DOHH2 (cell line): ENCODE data around the gene YES1.

Experiments used
- H3F3A ChIP-seq: fragments of 200-600 bp; sonication (generic), shearing (Covaris generic); 2 replicates; pipeline ENCODE4 v1.6.0; 2016; ENCODE audit warnings: antibody characterized with exemption, mild to moderate bottlenecking; ENCODE audit not compliant: control insufficient read depth, insufficient read depth
- H3K27ac ChIP-seq: fragments of 200-600 bp; sonication (generic); 2 replicates; pipeline ENCODE4 v1.5.1; 2014; ENCODE audit warnings: low read depth, mild to moderate bottlenecking, low read length, moderate library complexity
- H3K27me3 ChIP-seq: fragments of 200-600 bp; sonication (generic); 2 replicates; pipeline ENCODE4 v1.6.1; 2014; ENCODE audit warnings: mild to moderate bottlenecking, low read length, mixed read lengths; ENCODE audit not compliant: control insufficient read depth
- H3K36me3 ChIP-seq: fragments of 200-600 bp; sonication (generic); 2 replicates; pipeline ENCODE4 v1.6.1; 2014; ENCODE audit warnings: mild to moderate bottlenecking, low read length, moderate library complexity, mixed read lengths; ENCODE audit not compliant: control insufficient read depth
- H3K4me1 ChIP-seq: fragments of 200-600 bp; sonication (generic); 2 replicates; pipeline ENCODE4 v1.6.1; 2014; ENCODE audit warnings: mild to moderate bottlenecking, low read length, mixed read lengths; ENCODE audit not compliant: control insufficient read depth
- H3K4me2 ChIP-seq: fragments of 200-600 bp; sonication (generic); 2 replicates; pipeline ENCODE4 v1.6.0; 2014; ENCODE audit warnings: mild to moderate bottlenecking, low read length, moderate library complexity
- H3K4me3 ChIP-seq: fragments of 200-600 bp; sonication (generic); 2 replicates; pipeline ENCODE4 v1.5.1; 2014; ENCODE audit warnings: mild to moderate bottlenecking, low read length, mixed read lengths
- H3K79me2 ChIP-seq: fragments of 200-600 bp; sonication (generic); 2 replicates; pipeline ENCODE4 v1.6.1; 2014; ENCODE audit warnings: mild to moderate bottlenecking, low read length, mixed read lengths; ENCODE audit not compliant: control insufficient read depth
- H3K9me2 ChIP-seq: fragments of 200-600 bp; sonication (generic); replicated peaks from 2 replicates; pipeline ENCODE4 v1.6.1; 2014; ENCODE audit warnings: mild to moderate bottlenecking, low read length, mixed read lengths; ENCODE audit not compliant: control insufficient read depth
- H3K9me3 ChIP-seq: fragments of 200-600 bp; sonication (generic); 2 replicates; pipeline ENCODE4 v1.6.1; 2014; ENCODE audit warnings: antibody characterized with exemption, low read length, mixed read lengths; ENCODE audit not compliant: control insufficient read depth, insufficient read depth
- H4K20me1 ChIP-seq: fragments of 200-600 bp; sonication (generic); 2 replicates; pipeline ENCODE4 v1.6.0; 2014; ENCODE audit warnings: low read depth, mild to moderate bottlenecking, antibody characterized with exemption, low read length, moderate library complexity; ENCODE audit not compliant: control insufficient read depth, insufficient read depth
- CTCF ChIP-seq: fragments of 200-600 bp; sonication (generic); IDR thresholded peaks from one replicate; pipeline ENCODE4 v1.5.1; 2014; ENCODE audit warnings: antibody characterized with exemption, mild to moderate bottlenecking, low read depth, low read length; ENCODE audit not compliant: poor library complexity, severe bottlenecking
- EZH2phosphoT487 ChIP-seq: fragments of 200-600 bp; sonication (generic); IDR thresholded peaks from 2 replicates; pipeline ENCODE4 v1.6.1; 2017; ENCODE audit warnings: borderline replicate concordance, mild to moderate bottlenecking, antibody characterized with exemption, low read length, moderate library complexity, mixed read lengths

The YES1 gene

GRCh38 chr18:805755-806110 lies 6.3 kb downstream of the YES1 start:
- Histone ChIP-seq H3F3A (no peaks in the 10 kb centered on the region), H3K4me1 (no peaks in the 10 kb centered on the region), H3K27ac (no peak overlapping the region), H3K27me3 (peaks cover 13% of the 10 kb centered on the region; the same call in 1 of the 2 replicates), H3K79me2 (no peaks in the 10 kb centered on the region), H3K4me2 (no peak overlapping the region), H3K36me3 (no peaks in the 10 kb centered on the region), H3K4me3 (no peak overlapping the region), H4K20me1 (no peaks in the 10 kb centered on the region), H3K9me2 (no peaks in the 10 kb centered on the region), H3K9me3 (no peaks in the 10 kb centered on the region)
- TF ChIP-seq CTCF (no peak), EZH2phosphoT487 (no peak)

DNA sequence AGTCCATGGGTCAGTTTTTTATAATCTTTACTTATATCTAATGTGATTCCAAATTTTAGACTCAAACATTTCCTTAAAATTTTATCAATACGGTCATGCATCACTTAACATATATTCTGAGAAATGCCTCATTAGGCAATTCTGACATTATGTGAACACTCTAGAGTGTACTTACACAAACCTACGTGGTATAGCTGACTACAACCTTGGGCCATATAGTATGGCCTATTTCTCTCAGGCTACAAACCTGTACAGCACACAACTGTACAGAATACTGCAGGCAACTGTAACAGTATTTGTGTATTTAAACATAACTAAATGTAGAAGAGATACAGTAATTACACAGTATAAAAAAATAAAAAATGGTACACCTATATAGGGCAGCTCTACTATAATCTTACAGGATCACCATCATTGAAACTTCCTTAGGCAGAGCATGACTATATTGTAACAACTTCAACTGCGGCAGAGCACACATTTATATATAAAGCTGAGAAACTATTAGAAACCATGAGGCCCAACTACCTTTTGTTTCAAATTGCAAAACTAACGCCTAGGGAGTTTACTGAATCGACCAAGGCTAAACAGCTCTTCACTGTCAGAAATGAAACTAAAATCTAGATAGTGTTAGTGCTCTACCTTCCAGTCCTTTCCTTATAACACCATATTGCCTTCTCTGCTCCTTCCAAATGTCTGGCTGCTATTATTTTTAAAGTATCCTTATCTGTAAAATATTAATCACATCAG lies 6.9 kb downstream of the YES1 start:
- no peaks in the 10 kb centered on the region for H3F3A ChIP-seq
- H4K20me1 ChIP-seq, result no peaks in the 10 kb centered on the region
- H3K4me3 ChIP-seq, result no peak overlapping the region
- no peaks in the 10 kb centered on the region for H3K9me2 ChIP-seq
- peaks cover 13% of the 10 kb centered on the region; the same call in 1 of the 2 replicates for H3K27me3 ChIP-seq
- no peaks in the 10 kb centered on the region for H3K9me3 ChIP-seq
- H3K27ac ChIP-seq, result no peak overlapping the region
- H3K79me2 ChIP-seq, result no peaks in the 10 kb centered on the region
- TF ChIP-seq CTCF (no peak), EZH2phosphoT487 (no peak)
- no peaks in the 10 kb centered on the region for H3K36me3 ChIP-seq
- H3K4me2 ChIP-seq, result no peak overlapping the region
- no peaks in the 10 kb centered on the region for H3K4me1 ChIP-seq

GRCh38 chr18:801137-801536 lies 10.9 kb downstream of the YES1 start:
- H3K79me2 ChIP-seq, result no peaks in the 10 kb centered on the region
- no peak overlapping the region for H3K4me3 ChIP-seq
- no peaks in the 10 kb centered on the region for H3F3A ChIP-seq
- no peak overlapping the region for H3K27ac ChIP-seq
- no peaks in the 10 kb centered on the region for H3K4me1 ChIP-seq
- H3K9me3 ChIP-seq, result no peaks in the 10 kb centered on the region
- no peaks in the 10 kb centered on the region for H3K9me2 ChIP-seq
- H3K36me3 ChIP-seq, result no peaks in the 10 kb centered on the region
- no peaks in the 10 kb centered on the region for H4K20me1 ChIP-seq
- no peaks in the 10 kb centered on the region; the same call in 1 of the 2 replicates for H3K27me3 ChIP-seq
- TF ChIP-seq EZH2phosphoT487 (no peak), CTCF (no peak)
- H3K4me2 ChIP-seq, result no peak overlapping the region
